NCI-H2196 (cell line): ENCODE data around the gene TOMM6.

ENCODE experiments used
- DNase-seq: peaks from one replicate; lab custom pipeline; 2025; ENCODE audit not compliant: unreplicated experiment; lab: John Stamatoyannopoulos, UW

Gene TOMM6

DNA sequence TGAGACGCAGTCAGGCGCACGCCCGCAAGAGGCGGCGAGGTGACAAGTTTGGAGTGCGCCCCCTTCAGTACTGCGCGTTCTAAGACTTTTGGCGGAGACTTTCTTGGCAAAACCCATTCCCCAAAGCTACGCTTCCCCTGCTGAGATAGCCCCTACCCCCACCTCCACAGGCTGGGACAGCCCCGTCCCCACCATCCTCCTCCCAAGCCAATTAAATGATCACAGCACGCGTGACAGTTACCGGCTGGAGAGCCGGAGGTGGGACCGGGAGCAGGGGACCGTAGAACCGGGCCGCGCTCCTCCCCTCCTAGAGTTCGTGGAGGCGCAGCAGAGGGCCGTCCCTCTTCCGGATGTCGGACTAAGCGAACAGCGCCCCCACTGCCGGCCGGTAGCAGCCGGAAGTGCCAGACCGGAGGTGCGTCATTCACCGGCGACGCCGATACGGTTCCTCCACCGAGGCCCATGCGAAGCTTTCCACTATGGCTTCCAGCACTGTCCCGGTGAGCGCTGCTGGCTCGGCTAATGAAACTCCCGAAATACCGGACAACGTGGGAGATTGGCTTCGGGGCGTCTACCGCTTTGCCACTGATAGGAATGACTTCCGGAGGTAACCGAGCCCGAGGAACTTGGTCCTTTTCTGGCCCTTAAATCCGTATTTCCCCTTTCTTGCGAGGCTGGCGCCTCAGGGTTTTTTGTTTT, at the start of gene TOMM6:
Gene TOMM6, plus strand, starts transcription at position 476 of the 699 bp plus-strand sequence. Its CDS starts 4 bp downstream, at position 480.
- peak; percentile 93 for DNase-seq

DNA sequence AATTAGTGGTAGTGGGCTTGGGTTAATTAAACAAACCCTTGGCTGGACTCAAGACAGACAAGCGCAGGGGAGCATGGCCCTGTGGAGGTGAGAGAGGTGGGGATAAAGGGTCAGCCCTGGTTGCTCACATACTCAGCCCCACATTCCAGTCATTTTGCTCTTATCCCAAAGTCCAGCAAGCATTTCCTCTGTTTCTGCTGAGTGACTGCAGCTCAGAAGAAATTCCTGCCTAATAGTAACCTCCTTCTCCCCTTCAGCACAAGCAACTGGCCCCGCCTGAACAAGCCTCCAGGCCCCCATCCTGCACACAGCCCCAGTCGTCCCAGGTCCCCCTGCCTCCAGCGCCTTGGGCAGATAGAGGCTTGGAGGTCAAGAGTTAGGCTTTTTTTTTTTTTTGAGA, 48.5 kb upstream of the TOMM6 start:
- DNase-seq: no peak

DNA sequence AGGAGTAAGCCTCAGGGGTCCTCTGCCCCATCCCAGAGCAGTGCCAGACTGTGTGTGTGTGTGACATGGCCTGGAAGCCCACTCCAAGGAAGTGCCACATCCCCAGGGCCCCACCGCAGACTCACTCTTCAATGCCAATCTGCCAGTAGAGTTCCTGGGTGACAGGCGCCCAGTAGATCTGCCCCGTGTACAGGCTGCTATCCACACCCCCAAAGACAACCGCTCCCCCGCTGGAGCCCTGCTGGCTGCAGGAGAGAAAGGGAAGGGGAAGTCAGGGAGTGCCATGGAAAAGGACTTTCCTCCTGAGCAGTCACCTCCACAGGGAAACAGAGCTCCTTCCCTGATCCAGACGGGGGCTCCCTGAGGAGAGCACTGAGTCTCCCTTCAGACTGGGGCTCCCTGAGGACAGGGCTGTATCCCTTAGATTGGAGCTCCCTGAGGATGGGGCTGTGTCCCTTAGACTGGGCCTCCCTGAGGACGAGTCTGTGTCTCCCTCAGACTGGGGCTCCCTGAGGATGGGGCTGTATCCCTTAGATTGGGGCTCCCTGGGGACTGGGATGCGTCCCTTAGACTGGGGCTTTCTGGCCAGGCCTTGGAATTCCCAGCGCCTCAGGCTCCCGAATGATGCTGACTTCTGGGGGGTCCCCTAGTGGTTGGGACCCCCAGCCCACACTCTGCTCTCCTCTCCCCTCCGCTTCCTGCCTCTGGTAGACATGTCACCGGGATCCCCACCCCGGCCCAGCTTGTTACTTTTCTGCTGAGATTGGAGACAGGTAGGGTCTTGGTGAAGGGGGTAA, 46.9 kb upstream of the TOMM6 start:
- DNase-seq: no peak

DNA sequence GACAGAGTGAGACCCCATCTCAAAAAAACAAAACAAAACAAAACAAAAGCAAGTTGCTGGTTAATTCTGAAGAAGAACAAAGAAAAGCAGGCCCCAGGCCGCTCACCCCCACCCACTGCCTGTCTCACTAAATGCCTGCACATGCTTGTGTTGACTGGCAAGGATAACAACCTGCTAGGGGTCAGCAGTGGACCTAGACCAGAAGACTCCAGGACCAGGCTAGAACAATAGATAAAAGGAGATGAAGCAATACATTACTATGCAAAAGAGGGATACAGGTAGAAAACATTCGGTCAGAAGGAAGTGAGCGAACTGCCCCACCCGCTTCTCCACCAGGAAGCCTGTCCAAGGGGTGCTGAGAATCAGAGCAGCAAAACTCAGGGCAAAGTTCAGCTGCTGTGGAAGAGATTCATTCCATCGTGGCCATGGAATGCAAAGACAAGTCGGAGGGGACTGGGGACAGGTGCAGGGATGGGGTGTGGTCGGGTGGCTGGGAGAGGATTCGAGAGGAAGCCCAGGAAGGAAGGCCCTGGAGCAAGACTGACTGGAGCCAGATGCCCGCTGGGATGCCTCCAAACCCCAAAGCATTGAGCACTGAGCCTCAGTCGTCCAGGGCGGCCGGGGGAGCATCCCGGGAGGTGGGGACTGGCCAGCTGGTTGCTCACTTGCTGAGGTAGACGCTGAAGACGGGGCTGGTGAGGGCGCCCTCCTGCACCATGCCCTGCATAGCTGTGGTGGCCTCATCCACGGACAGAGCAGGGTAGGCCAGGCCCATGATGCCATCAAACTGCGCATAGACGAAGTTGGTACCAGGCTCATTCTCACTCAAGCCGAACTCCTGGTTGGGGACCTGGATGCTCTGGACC, 45.6 kb upstream of the TOMM6 start:
- DNase-seq: no peak

DNA sequence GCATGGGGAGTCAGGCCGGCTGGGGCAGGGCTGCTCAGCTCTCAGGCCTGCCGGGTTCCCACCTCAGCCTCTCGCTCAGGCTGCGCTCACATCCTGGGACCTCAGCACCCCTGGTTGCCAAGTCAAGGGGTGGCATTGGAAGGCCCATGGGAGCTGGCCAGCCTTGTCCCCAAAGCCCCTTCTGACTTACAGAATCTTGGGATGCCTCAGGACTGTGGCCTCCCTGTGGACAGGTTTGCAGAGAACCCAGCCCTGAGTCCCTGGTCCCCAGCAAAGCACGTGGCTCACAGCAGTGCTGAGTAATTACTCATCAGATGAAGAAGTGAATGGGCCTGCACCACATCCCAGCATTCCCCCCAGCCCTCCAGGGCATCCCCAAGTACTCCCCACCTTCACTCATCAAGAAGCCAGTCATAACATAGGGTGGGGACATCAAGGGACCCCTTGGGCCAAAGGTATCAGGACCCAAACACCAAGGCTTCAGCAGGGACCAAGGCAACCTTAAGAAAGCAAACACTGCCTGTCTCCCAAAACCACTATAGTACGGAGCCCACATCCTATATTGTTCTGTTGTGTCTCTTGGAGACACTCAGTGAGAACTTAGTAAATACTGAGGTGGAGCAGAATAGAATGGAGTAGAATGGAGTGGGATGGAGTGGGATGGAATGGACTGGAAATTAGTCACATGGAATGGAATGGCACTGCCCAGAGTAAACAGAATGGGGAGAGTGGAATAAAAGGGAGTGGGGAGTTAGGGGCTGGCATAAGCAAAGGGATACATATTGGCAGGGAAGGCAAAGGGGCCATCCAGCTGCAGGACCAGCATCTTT, 43.9 kb upstream of the TOMM6 start:
- DNase-seq: no peak

DNA sequence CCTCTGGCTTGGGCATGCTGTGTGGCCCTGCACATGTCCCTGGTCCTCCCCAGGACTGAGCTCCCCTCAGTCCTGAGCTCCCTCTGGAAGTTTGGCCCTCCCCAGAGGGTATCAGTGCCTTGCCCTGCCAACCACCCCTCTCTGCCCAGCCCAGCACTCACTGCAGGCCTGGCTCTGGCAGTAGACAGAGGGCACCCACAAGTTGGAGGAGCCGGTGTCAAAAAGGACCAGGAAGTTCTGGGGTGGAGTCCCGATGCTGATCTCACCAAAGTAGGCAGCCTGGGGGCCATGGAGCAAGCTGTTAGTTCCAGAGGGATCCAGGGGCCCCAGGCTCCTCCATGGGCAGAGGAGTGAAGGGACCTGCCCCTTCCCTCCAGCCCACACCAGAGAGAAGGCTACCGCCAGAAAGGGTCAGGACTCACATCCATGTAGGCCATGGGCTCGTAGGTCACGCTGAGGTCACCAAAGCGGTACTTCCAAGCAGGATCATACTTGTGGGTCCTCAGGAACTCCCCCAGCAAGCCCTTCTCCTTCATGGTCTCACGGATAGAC, 43.2 kb upstream of the TOMM6 start:
- DNase-seq: no peak

DNA sequence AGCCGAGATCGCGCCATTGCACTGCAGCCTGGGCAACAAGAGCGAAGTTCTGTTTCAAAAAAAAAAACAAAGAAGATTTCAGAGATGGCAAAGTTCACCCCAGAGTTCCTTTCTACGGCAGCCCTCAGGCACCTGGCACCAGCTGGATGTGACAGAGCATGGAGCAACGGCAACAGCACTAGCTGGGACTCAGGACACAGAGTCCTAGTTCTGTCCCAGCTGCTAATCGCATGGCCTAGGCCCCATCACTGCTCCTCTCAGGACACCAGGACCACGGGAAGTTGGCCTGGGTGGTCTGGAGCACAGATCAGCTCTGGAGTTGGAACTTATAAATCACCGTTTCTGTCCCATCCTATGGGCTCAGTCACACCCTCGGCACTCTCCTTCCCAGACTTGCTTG, 41.4 kb upstream of the TOMM6 start:
- no peak for DNase-seq

DNA sequence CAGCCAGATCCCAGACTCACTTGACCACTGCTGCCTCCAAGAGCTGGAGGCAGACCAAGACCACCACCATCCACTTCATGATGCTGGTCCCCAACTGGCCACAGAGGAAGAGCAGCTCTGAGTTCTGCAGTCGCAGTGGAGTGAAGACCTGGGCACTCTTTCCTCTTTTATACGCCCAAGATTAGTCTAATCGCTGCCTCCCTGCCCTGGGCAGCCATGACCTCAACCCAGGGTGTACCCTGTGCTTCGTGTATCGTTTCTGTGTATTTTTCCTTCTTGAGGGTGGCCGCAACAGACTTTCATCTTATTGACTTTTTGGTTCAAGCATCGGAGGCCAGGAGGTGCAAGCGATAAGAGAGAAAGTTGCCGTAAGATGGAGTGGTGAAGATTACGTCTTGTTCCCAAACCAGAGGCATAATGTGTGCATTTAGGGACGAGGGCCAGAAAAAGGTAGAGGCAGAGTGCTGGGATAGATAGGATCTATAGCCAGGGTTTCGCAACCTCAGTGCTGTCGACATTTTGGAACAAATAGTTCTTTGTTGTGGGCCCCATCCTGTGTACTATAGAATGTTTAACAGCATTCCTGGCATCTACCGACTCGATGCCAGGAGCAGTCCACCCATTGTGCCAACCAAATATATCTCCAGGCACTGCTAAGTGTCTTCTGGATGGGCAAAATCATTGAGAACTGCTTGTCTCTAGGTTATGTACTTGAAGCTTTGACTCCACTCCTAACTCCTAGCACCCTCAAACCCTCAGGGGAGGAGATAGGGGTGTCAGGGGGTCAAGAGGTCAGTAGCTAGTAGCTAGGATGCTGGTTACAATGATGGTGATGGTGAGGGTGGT, 40.0 kb upstream of the TOMM6 start, which contains the start of gene PGC:
Gene PGC, minus strand, starts transcription at position 142 of the 846 bp plus-strand sequence. Its CDS starts 63 bp downstream, at position 79.
- DNase-seq: no peak

DNA sequence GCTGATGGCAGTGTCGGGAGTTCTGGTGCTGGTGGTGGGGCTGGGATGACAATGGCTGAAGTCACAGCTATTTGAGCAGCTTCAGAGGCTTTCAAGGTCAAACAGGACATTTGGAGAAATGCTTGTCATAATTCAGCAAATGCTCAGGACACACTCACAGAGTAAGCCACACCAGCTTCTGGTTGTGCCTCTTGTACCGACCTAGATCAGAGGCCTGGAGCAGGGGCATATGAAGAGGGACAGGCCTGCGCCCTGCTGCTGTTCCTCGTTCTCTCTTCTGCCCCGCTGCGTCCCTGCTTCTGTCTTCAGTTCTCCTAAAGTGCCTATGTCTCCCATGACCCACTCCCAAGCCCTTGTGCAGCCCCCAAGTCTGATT, 39.4 kb upstream of the TOMM6 start:
- DNase-seq: no peak

DNA sequence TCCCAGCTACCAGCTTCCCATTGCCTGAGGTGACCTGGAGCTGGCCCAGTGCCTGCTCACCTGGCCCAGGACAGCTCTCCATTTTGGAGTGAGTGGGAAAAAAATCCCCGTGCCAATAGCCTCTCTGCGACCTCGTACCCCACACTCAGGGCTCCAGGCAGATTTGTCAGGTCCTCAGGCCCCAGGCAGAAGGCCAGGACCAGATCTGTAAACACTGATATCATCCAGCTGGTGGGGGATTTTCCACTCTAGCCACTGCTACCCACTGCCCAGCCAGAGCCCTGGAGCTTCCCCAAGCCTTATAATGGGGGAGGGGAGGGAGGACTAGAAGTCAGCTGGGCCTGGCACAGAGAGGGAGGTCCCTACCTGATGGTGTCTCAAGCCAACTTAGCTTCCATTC, 39.0 kb upstream of the TOMM6 start:
- peak; percentile 20 for DNase-seq

DNA sequence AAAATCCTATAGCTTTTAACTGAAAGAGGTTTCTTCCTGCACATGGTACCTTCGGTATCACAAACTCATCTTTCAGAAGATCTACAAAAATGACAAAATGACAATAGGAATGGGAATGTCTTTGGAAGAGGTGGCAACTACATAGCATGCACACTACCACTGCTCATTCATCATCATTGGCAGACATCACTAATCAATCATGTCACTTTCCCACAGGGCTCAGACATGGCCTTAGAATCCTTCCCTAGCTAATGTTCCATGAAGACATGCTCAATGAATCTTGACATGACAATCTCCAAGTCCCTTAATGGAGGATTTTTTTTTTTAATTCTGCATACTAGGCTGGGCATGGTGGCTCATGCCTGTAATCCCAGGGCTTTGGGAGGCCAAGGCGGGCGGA, 37.1 kb upstream of the TOMM6 start:
- DNase-seq: no peak

DNA sequence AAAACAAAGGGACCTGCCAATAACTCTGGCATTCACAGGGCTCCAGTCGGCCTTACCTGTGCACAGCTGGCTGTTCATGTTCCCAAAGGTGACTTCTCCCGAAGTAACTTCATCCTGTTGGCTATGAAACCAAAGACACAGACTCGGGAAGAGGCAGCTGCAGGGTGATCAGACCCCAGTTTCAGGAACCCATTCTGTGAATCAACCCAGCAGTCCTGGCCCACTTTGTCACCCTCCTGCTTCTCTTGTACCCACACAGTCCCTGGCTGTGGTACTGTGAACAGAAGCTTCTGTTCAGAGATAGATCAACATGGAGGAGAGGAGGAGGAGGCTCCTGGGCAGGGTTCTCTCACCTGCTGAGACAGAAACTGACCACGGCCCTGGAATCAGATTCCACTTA, 31.6 kb upstream of the TOMM6 start:
- DNase-seq: no peak

DNA sequence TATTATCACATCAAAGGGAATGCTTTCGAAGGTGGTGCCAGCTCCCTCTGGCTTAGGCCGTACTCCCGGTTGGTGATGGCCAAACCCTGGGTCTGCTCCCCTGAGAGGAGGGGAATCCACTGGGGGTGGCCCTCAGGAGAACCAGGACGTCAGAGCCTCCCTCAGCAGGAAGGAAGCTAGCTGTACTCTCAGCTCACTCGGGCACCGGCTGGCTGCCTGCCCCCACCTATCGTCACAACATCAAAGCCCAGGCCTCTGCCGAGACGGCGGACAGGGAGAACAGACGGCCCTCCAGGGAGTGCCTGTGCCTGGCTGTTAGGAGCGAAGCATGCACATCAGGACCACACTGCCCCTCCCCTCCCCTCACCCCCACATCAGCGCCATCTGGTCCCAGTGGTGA, 31.1 kb upstream of the TOMM6 start:
- no peak for DNase-seq

DNA sequence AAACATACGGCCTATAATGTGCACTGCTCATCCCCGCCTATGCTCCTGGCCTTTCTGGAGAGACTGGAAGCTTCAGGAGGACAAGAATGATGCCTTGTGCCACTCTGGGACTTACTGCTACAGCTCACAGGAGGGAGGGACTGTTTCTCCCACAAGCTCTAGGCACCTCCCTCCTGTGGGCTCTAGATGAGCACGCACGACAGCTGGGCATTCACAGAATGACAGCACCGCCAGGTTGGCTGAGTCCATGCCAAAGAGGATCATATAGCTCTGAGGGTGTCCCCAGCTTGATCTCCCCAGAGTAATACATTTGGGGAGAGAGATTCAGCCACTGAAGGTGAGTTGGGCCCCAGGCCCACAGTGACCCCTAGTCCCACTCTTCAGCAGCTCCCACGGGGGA, 30.2 kb upstream of the TOMM6 start:
- no peak for DNase-seq

DNA sequence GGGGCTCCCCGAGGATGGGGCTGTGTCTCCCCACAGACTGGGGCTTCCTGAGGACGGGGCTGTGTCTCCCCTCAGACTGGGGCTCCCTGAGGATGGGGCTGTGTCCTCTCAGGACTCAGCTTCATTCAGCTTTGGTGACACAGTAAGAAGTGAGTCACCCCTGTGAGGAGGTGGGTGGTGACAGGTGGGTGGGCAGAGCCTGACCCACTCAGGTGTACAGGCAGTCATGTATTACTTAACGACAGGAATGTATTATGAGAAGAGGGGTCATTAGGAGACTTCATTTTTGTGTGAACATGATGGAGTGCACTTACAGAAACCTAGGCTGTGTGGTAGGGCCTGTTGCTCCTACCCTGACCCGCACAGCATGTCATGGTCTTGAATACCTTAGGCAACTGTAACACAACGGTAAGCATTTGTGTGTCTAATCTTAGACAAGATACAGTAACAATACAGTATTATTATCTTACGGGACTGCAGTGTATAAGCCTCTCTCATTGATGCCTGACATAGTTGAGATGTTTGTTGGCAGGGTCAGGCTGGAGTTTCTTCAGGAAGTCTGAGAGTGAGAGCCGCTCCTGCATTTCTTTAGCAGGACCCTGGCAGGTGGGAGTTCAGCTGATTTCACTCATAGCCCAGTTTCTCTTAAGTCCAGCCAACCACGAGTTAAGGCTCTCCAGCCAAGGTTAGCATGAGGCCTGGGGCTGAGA, 29.4 kb upstream of the TOMM6 start:
- DNase-seq: no peak

DNA sequence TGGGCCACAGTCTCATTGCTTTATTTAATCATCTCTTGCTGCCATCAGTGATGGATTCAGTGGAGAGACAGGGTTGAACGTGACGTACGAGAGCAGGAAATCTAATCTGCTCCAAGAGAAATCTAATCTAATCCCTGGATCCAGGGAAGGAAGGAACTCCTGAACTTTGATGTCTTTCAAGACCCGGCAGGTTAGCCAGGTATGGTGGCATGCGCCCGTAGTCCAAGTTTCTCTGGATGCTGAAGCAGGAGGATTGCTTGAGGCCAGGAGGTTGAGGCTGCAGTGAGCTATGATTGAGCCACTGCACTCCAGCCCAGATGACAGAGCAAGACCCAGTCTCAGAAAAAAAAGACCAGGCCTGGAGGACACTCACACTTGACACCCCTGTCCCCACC, 28.9 kb upstream of the TOMM6 start:
- DNase-seq: no peak

DNA sequence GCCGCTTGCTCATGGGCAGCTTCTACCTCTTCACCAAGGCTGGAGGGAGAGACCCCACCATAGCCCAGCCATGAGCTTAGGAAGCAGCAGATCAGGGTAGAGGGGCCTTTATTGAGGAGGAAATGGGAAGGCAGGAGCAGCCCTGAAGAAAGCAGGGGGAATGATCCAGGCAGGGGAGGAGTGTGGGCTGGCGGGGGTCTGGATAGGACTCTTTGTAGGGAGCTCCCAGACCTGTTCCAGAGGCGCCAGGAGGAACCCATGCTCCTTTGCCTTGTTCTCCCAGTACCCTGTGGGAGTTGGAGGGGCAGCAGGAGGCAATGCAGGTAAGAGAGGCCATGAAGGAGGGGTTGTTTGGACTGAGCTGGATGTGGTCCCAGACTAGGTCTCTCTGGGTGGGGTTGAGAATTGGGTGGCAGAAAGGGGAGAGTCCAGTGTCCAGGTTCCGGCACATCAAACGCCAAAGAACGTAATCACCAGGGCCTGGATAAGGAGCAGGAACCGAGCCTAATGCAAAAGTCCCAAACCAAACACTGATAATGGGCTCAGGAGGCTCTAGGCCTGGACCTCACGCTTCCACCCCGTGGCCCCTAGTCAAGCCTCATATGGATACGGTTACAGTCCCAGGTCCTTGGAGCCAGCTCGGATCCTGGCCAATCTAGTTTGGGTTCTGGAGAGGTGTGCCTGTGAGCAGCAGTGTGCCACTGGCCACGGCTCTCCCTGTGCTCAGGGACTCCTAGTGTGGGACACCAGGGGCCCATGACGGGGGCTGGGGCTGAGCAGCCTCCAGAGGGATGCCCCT, 28.2 kb upstream of the TOMM6 start:
- DNase-seq: no peak
